ENCODE results near the gene TMEM250. TPM values are rescaled to one million over a fixed set of nuclear protein-coding genes. Genes with fewer than 3 reads are reported as not detected.

The TMEM250 gene
- total RNA-seq, 1 donor from 2014 or later, result 37.4 TPM

GRCh38 chr9:136084063-136084944 is 34.4 kb downstream of the TMEM250 start:
- H3K4me1 Mint-ChIP-seq, result peaks cover 6% of the 10 kb centered on the region

GRCh38 chr9:136083558-136084062 is 35.1 kb downstream of the TMEM250 start:
- Mint-ChIP-seq H3K4me3 (no peak overlapping the region), H3K27ac (ENCODE audit: unreplicated experiment) (no peak overlapping the region), H3K4me1 (peaks cover 6% of the 10 kb centered on the region), H3K27me3 (ENCODE audit: low read depth) (no peaks in the 10 kb centered on the region), H3K9me3 (no peaks in the 10 kb centered on the region), H3K36me3 (ENCODE audit: low read depth) (no peaks in the 10 kb centered on the region)
- DNase-seq (ENCODE audit: low read depth, low spot score), result no peak
- no peak for TF ChIP-seq CTCF (conservative IDR thresholded peaks at IDR 0.05)

More at GRCh38 chr9:136084063-136084944, 34.4 kb downstream of the TMEM250 start:
- Mint-ChIP-seq H3K27me3 (ENCODE audit: low read depth) (no peaks in the 10 kb centered on the region), H3K4me3 (peak overlapping the region; percentile 38), H3K9me3 (no peaks in the 10 kb centered on the region), H3K27ac (ENCODE audit: unreplicated experiment) (no peak overlapping the region), H3K36me3 (ENCODE audit: low read depth) (no peaks in the 10 kb centered on the region)
- DNase-seq (ENCODE audit: low read depth, low spot score), result no peak
- TF ChIP-seq CTCF (conservative IDR thresholded peaks at IDR 0.05), result no peak

GRCh38 chr9:136082496-136083361 is 35.9 kb downstream of the TMEM250 start:
- Mint-ChIP-seq H3K4me1 (peaks cover 6% of the 10 kb centered on the region), H3K4me3 (no peak overlapping the region), H3K27me3 (ENCODE audit: low read depth) (no peaks in the 10 kb centered on the region), H3K36me3 (ENCODE audit: low read depth) (no peaks in the 10 kb centered on the region), H3K9me3 (no peaks in the 10 kb centered on the region), H3K27ac (ENCODE audit: unreplicated experiment) (no peak overlapping the region)
- no peak for DNase-seq (ENCODE audit: low read depth, low spot score)
- no peak for TF ChIP-seq CTCF (conservative IDR thresholded peaks at IDR 0.05)

GRCh38 chr9:136081826-136082495 is 36.7 kb downstream of the TMEM250 start:
- H3K27me3 Mint-ChIP-seq (ENCODE audit: low read depth), result no peaks in the 10 kb centered on the region

More at GRCh38 chr9:136081826-136082495, 36.7 kb downstream of the TMEM250 start:
- Mint-ChIP-seq H3K36me3 (ENCODE audit: low read depth) (no peaks in the 10 kb centered on the region), H3K4me3 (no peak overlapping the region), H3K9me3 (no peaks in the 10 kb centered on the region), H3K27ac (ENCODE audit: unreplicated experiment) (no peak overlapping the region), H3K4me1 (peaks cover 6% of the 10 kb centered on the region)
- no peak for DNase-seq (ENCODE audit: low read depth, low spot score)
- no peak for TF ChIP-seq CTCF (conservative IDR thresholded peaks at IDR 0.05)
